Fibroblast of lung (primary cell): ENCODE data around the gene UBD. TPM values are rescaled to one million over a fixed set of nuclear protein-coding genes. Genes with fewer than 3 reads are reported as not detected.

ENCODE experiments used
- DNase-seq, 2 donors: peaks; one replicate each; pipeline versions ENCODE4 v3.0.0 to v3.0.0-alpha.2; 2010; ENCODE audit warnings: low read depth in 2 of 2
- H2AFZ ChIP-seq: 2 replicates; pipeline ENCODE4 v1.5.1; 2012; ENCODE audit warnings: low read length, control low read depth, inconsistent platforms
- H3K27ac ChIP-seq: 2 replicates; pipeline ENCODE4 v1.5.1; 2011; ENCODE audit warnings: low read length, control low read depth; ENCODE audit not compliant: insufficient read depth
- H3K27me3 ChIP-seq: 2 replicates; pipeline ENCODE4 v1.5.1; 2011; ENCODE audit warnings: mild to moderate bottlenecking, low read length; ENCODE audit not compliant: control insufficient read depth, insufficient read depth
- H3K36me3 ChIP-seq: 2 replicates; pipeline ENCODE4 v1.5.1; 2011; ENCODE audit warnings: low read length; ENCODE audit not compliant: control insufficient read depth, insufficient read depth
- H3K4me1 ChIP-seq: 2 replicates; pipeline ENCODE4 v1.5.1; 2011; ENCODE audit warnings: low read length; ENCODE audit not compliant: control insufficient read depth, insufficient read depth; ENCODE audit errors: extremely low read depth
- H3K4me2 ChIP-seq: 2 replicates; pipeline ENCODE4 v1.5.1; 2011; ENCODE audit warnings: low read length, control low read depth; ENCODE audit not compliant: insufficient read depth; ENCODE audit errors: extremely low read depth
- H3K4me3 ChIP-seq, 4 experiments: fragments of 200-600 bp in 1 of 4; sonication (generic) in 1 of 4; replicated peaks in 1 of 4; 2 replicates each; pipeline ENCODE4 v1.5.1; 2011 to 2016; ENCODE audit warnings: low read length in 4 of 4, low read depth in 3 of 4, mild to moderate bottlenecking in 3 of 4, control low read depth in 2 of 4, inconsistent platforms in 1 of 4, mixed read lengths in 1 of 4; ENCODE audit not compliant: insufficient read depth in 1 of 4; ENCODE audit errors: control extremely low read depth in 1 of 4
- H3K79me2 ChIP-seq: 2 replicates; pipeline ENCODE4 v1.5.1; 2012; ENCODE audit warnings: mild to moderate bottlenecking, low read length, inconsistent platforms; ENCODE audit not compliant: control insufficient read depth, insufficient read depth
- H3K9ac ChIP-seq: 2 replicates; pipeline ENCODE4 v1.5.1; 2011; ENCODE audit warnings: mild to moderate bottlenecking, low read length, control low read depth; ENCODE audit not compliant: insufficient read depth
- H3K9me3 ChIP-seq: 2 replicates; pipeline ENCODE4 v1.5.1; 2012; ENCODE audit warnings: low read depth, low read length; ENCODE audit not compliant: control insufficient read depth, insufficient read depth
- H4K20me1 ChIP-seq: 2 replicates; pipeline ENCODE4 v1.5.1; 2011; ENCODE audit warnings: low read length; ENCODE audit not compliant: control insufficient read depth, insufficient read depth; ENCODE audit errors: extremely low read depth
- CTCF ChIP-seq, 2 donors: IDR thresholded peaks in 1 of 2; conservative IDR thresholded peaks in 1 of 2; 1 replicate in 1 of 2; 2 replicates in 1 of 2; pipeline ENCODE4 v1.5.1; 2011 to 2012; ENCODE audit warnings: low read length in 2 of 2, control low read depth in 1 of 2, inconsistent platforms in 1 of 2, low read depth in 1 of 2, mild to moderate bottlenecking in 1 of 2
- EZH2 ChIP-seq: IDR thresholded peaks from 2 replicates; pipeline ENCODE4 v1.5.1; 2012; ENCODE audit warnings: low read length, control low read depth, mild to moderate bottlenecking; ENCODE audit errors: missing control alignments
- polyA plus RNA-seq, 2 donors: library from polyadenylated mRNA; depleted of rRNA in 1 of 2; stranded (reverse) in 1 of 2; unstranded in 1 of 2; fragments of >200 nt; gene quantifications; 2 replicates each; pipeline ENCODE4 v1.2.1, GENCODE V29; 2011 to 2012; ENCODE audit warnings: missing spikeins in 1 of 2
- total RNA-seq: library from RNA; depleted of rRNA; stranded (reverse); fragments of >200 nt; gene quantifications from 2 replicates; pipeline ENCODE4 v1.2.1, GENCODE V29; 2014

The UBD gene
- total and polyA plus RNA-seq, 2 donors (not counting 1 experiment from before 2014, with no cell fraction given) = 0.06 TPM; not detected in 1

GRCh38 chr6:29507319-29507718 is 52.2 kb downstream of the UBD start:
- H3K4me1 ChIP-seq = no peaks in the 10 kb centered on the region
- H3K79me2 ChIP-seq = no peaks in the 10 kb centered on the region
- no peak overlapping the region for H2AFZ ChIP-seq
- H4K20me1 ChIP-seq = no peaks in the 10 kb centered on the region
- no peak overlapping the region for H3K27ac ChIP-seq
- no peak overlapping the region for H3K9ac ChIP-seq
- no peaks in the 10 kb centered on the region for H3K36me3 ChIP-seq
- H3K4me3 ChIP-seq = no peak overlapping the region
- DNase-seq = no peak
- no peaks in the 10 kb centered on the region for H3K27me3 ChIP-seq
- TF ChIP-seq EZH2 (no peak), CTCF (conservative IDR thresholded peaks at IDR 0.05 in 1 of 2, IDR thresholded peaks at IDR 0.05 in 1 of 2; ENCODE audit: low read depth in 1 of 2, low read length in 2 of 2) (no peak)
- H3K4me2 ChIP-seq = no peak overlapping the region
- no peaks in the 10 kb centered on the region for H3K9me3 ChIP-seq

- H3K9ac ChIP-seq = no peak overlapping the region
- no peaks in the 10 kb centered on the region for H3K36me3 ChIP-seq
- H2AFZ ChIP-seq = no peak overlapping the region
- H4K20me1 ChIP-seq = no peaks in the 10 kb centered on the region
- TF ChIP-seq CTCF (conservative IDR thresholded peaks at IDR 0.05 in 1 of 2, IDR thresholded peaks at IDR 0.05 in 1 of 2; ENCODE audit: low read depth in 1 of 2, low read length in 2 of 2) (no peak), EZH2 (no peak)
- H3K4me3 ChIP-seq = no peak overlapping the region
- H3K79me2 ChIP-seq = no peaks in the 10 kb centered on the region
- H3K27ac ChIP-seq = no peak overlapping the region
- no peak overlapping the region for H3K4me2 ChIP-seq
- no peaks in the 10 kb centered on the region for H3K27me3 ChIP-seq
- DNase-seq = no peak
- H3K9me3 ChIP-seq = no peaks in the 10 kb centered on the region
- H3K4me1 ChIP-seq = no peaks in the 10 kb centered on the region
Observed at GRCh38 chr6:29506446-29507067, 53.0 kb downstream of the UBD start.

- Histone ChIP-seq H3K4me2 (no peak overlapping the region), H3K4me3 (no peak overlapping the region), H3K9me3 (no peaks in the 10 kb centered on the region), H3K27me3 (no peaks in the 10 kb centered on the region), H3K9ac (no peak overlapping the region), H3K4me1 (no peaks in the 10 kb centered on the region), H3K36me3 (no peaks in the 10 kb centered on the region), H3K79me2 (no peaks in the 10 kb centered on the region), H3K27ac (no peak overlapping the region), H2AFZ (no peak overlapping the region), H4K20me1 (no peaks in the 10 kb centered on the region)
- no peak for DNase-seq
- TF ChIP-seq EZH2 (no peak), CTCF (conservative IDR thresholded peaks at IDR 0.05 in 1 of 2, IDR thresholded peaks at IDR 0.05 in 1 of 2; ENCODE audit: low read depth in 1 of 2, low read length in 2 of 2) (no peak)
Observed at GRCh38 chr6:29505808-29506207, 53.7 kb downstream of the UBD start.

Other genes with a start within 250 kb of the UBD start
- gene OR5V1, start 190.9 kb downstream of the UBD start, total RNA-seq = not detected in 2 replicates
- gene OR5V1, start 190.9 kb downstream of the UBD start, polyA plus RNA-seq = not detected in 2 replicates
- gene OR12D3, start 184.4 kb downstream of the UBD start, total RNA-seq = not detected in 2 replicates
- not detected in 2 replicates for gene OR12D3, start 184.4 kb downstream of the UBD start, polyA plus RNA-seq
- not detected in 2 replicates for gene OR12D2, start 164.1 kb downstream of the UBD start, total RNA-seq
- gene OR12D2, start 164.1 kb downstream of the UBD start, polyA plus RNA-seq = not detected in 2 replicates
- not detected in 2 replicates for gene OR12D1, start 144.8 kb downstream of the UBD start, total RNA-seq
- not detected in 2 replicates for gene OR12D1, start 144.8 kb downstream of the UBD start, polyA plus RNA-seq
- gene OR10C1, start 120.4 kb downstream of the UBD start, total RNA-seq = not detected in 2 replicates
- gene OR10C1, start 120.4 kb downstream of the UBD start, polyA plus RNA-seq = not detected in 2 replicates
- gene OR11A1, start 102.7 kb downstream of the UBD start, total RNA-seq = not detected in 2 replicates
- gene OR11A1, start 102.7 kb downstream of the UBD start, polyA plus RNA-seq = not detected in 2 replicates
- gene OR2H1, start 102.6 kb downstream of the UBD start, total RNA-seq = not detected in 2 replicates
- gene OR2H1, start 102.6 kb downstream of the UBD start, polyA plus RNA-seq = not detected in 2 replicates
- not detected in 2 replicates for gene MAS1L, start 71.8 kb downstream of the UBD start, total RNA-seq
- not detected in 2 replicates for gene MAS1L, start 71.8 kb downstream of the UBD start, polyA plus RNA-seq
- gene OR2H2, start 25.4 kb upstream of the UBD start, total RNA-seq = not detected in 2 replicates
- gene OR2H2, start 25.4 kb upstream of the UBD start, polyA plus RNA-seq = not detected in 2 replicates
- 10.5 and 13.4 TPM in 2 replicates for gene GABBR1, start 73.5 kb upstream of the UBD start, total RNA-seq
- 8.7 and 10.9 TPM in 2 replicates for gene GABBR1, start 73.5 kb upstream of the UBD start, polyA plus RNA-seq
- not detected in 2 replicates for gene MOG, start 97.4 kb upstream of the UBD start, total RNA-seq
- gene MOG, start 97.4 kb upstream of the UBD start, polyA plus RNA-seq = not detected in 2 replicates
- gene ZFP57, start 121.4 kb upstream of the UBD start, total RNA-seq = not detected in 2 replicates
- gene ZFP57, start 121.4 kb upstream of the UBD start, polyA plus RNA-seq = not detected in 2 replicates
- gene HLA-F, start 163.7 kb upstream of the UBD start, total RNA-seq = 4.6 and 5.4 TPM in 2 replicates
- gene HLA-F, start 163.7 kb upstream of the UBD start, polyA plus RNA-seq = 1.5 and 18.7 TPM in 2 replicates